M059J (cell line): ENCODE measurements around the gene SAP25. TPM values are rescaled to one million over a fixed set of nuclear protein-coding genes. Genes with fewer than 3 reads are reported as not detected.
"Not testable (repeated sequence)": the region's sequence is repeated elsewhere in the genome, so short reads cannot be mapped to it uniquely, and the experiment has no call there.

ENCODE experiments used
- DNase-seq: peaks from one replicate; pipeline ENCODE4 v3.0.0-alpha.2; 2012; ENCODE audit warnings: low read depth
- total RNA-seq: library from RNA; depleted of rRNA; stranded (reverse); fragments of >200 nt; shearing (Covaris generic); gene quantifications from 2 replicates; pipeline ENCODE4 v1.2.3, GENCODE V29; 2014

SAP25 gene
- total RNA-seq, 1 experiment from 2014 or later = not detected

DNA sequence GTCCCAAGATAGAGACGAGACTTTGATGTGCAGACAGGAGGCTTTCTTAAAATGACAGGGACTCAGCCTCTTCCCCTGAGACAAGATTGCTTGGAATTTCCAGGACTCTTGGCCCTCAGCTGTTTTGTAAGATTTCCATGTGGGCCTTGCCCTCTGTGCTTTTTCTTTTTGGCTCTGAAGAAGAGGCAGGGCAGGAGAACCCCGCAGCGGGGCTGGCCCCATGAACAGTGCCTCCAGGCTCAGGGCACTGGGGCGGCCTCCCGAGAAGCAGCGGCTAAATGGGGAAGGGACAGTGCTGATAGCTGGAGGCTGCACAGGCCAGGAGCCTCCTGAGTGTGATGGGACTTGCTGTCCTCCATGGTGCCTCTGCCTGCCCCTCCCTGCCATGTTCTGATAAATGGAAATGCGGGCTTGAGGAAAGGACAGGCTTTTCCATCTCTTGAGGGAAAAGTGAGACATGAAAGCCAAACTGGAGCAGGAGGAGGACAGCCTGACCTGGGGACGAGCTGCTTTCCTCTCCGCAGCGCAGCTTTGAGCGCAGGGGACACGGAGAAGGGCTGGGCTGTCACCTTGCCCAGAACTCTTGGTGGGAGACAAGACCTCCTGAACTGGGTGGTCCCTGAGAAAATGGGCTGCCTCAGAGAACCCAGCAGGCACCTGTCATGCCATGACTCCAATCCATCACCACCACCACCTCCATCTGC is 12.1 kb downstream of the SAP25 start:
- DNase-seq = no peak

DNA sequence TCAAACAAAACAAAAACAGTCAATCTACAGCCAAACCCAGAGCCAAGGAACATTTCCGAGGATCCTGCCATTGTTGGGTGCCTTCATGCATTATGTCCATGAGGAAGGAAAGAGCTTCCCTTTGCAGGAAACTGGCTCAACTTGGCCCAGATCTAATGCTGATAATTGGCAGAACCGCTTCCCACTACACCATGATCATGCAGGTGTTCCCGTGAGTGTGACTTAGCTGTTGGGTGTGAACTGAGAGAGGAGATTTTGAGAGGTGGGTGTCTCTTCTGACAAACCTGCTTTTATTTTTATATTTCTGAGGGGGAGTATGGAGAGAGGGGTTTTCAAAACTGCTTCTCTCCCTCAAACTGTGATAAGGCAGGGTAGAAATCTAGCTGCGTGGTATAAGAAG is 14.6 kb downstream of the SAP25 start:
- no peak for DNase-seq

DNA sequence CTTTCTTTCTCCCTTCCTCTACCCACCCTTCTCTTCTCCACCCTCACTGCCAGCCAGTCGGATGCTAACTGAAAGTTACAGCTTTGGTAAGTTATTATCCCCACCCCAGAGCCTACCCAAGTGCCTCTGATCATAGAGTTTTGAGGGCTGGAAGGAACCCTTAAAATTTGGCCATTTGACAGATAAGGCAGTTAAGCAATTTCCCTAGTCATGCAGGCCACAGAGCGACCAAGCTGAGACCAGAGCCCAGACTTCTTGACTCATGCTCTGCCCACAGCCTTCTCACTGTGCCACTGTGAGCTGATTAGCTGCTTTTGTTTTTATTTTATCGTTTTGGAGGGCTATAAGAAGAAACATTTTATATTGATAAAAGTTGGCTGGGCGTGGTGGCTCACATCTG is 17.2 kb downstream of the SAP25 start:
- DNase-seq = peak; percentile 63

DNA sequence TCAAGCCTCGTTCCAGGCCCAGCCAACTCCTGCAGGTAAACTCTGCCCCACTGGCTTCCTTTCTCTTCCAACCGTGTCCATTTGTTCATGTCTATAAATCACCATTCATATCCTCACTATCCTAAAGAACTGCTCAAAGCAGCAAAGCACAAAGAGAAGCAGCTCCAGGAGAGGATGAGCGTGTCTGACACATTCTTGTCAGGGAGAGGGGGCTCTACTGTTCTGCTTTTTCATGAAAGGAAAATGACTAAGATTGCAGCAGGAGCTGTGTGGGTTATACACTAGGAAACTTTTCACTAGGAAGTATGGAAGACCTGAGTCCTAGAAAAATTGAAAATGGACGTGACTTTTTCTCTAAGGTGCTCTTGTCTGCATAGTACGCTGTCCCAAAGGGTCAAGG is 18.0 kb downstream of the SAP25 start:
- DNase-seq = no peak

GRCh38 chr7:100553032-100553431 is 20.7 kb downstream of the SAP25 start:
- DNase-seq = no peak

- no peak for DNase-seq
Measured at GRCh38 chr7:100552532-100552931, 21.2 kb downstream of the SAP25 start.

DNA sequence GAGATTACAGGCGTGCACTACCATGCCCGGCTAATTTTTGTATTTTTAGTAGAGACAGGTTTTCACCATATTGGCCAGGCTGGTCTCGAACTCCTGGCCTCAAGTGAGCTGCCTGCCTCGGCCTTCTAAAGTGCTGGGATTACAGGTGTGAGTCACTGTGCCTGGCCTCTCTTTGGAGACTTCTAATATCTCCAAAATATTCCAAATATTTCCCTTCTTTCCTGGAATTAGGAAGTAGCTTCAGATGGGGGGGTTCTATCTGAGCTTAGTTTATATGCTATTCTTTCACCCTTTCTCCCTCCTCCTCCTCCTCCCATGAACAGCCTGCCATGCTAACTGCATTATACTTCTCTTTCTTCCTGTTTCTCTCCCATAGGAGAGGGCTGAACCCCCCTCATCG is 25.3 kb downstream of the SAP25 start:
- DNase-seq = not testable (repeated sequence)

- peak; percentile 70 for DNase-seq
Measured at GRCh38 chr7:100547872-100548271, 25.8 kb downstream of the SAP25 start.

DNA sequence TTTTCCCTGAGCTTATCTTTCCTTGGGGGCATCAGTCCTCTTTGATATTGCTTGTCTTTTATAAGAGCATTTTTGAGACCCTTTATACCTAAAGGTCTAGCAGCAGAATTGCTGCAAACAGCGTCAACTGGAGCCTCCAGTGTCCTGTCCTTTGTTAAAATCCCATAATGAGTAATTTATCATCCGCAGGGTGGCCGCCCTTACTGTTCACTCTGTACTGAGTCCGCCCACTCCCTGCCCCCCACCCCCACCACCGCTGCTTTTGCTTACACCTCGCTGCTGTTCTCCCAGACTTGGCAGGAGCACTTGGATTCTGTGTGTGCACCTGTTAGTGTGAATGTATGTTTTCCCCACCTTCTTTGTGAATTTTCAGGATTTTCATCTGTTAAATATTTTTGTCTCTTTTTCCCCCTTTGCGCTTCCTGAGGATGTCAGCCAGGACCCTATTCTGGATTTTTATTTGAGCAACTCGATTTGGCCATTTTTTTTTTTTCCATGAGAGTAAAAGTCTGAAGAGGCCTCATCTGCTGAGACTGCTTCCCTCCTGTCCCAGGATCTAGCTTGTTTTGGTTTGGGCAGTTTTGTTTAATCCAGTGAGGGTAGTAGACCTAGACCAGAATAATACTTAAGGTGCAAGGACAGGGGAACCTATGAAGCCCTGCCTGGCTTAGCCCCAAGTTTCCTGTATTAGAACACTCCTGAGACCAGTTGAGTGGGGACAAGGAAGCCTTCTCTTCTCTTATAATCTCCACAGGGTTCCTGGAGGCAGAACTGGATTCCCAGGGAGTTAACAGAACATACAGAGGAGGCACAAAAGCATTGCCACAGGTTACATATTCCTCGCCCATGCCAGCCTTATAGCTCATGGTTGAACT is 26.5 kb downstream of the SAP25 start:
- no peak for DNase-seq

- no peak for DNase-seq
Measured at GRCh38 chr7:100546129-100546925, 27.4 kb downstream of the SAP25 start.

GRCh38 chr7:100545360-100546128 is 28.2 kb downstream of the SAP25 start:
- DNase-seq = peak; percentile 97

DNA sequence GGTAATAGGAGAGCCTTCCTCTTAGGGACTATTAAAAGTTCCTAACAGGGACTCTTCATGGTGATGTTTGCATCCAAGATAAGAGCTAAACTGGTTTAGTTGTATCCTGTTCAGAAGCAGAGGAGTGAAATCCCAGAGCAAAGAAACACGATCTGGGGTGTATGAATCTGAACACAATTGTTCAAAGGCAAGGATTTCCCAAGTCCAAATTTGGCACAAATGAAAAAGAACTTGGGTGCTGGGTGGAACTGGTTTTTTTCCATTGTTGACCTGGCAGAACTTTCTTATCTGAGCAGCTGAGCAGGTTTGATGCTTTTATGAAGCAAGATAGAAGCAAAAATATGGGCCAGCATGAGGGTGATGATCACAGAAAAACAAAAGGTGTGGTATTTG is 28.7 kb downstream of the SAP25 start:
- peak; percentile 51 for DNase-seq

DNA sequence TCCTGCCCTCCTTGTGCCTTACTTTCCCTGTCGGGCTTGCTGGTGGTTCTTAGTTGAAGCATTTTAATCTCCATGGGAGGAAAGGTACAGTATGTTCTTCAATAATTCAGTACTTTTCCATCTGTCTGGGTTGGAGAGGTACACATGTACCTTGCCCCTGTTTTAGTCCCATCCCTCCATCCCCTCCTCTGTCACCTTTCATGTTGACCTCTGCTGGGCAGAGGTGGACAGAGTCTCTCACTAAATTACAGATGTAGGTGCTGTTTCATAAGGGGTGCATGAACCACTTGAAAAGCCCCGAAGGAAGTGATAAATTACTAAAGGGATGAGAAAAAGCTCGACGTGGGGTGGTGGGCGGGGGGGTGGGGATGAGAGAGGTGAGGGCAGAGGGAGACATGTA is 29.3 kb downstream of the SAP25 start:
- DNase-seq = no peak

- no peak for DNase-seq
Measured at GRCh38 chr7:100543586-100543985, 30.1 kb downstream of the SAP25 start.

DNA sequence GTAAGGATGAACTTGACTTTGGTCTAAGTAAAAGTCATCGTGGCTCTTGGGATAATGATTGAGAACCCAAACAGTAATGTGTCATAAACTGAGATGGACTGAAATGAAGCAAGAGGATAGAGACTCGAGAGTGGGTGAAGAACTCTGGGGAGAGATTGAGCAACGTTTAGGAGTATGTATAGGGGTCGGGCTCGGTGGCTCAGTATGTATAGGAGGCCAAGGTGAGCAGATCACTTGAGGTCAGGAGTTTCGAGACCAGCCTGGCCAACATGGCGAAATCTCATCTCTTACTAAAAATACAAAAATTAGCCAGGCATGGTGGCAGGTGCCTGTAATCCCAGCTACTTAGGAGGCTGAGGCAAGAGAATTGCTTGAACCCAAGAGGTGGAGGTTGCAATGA is 32.4 kb downstream of the SAP25 start:
- DNase-seq = not testable (repeated sequence)

DNA sequence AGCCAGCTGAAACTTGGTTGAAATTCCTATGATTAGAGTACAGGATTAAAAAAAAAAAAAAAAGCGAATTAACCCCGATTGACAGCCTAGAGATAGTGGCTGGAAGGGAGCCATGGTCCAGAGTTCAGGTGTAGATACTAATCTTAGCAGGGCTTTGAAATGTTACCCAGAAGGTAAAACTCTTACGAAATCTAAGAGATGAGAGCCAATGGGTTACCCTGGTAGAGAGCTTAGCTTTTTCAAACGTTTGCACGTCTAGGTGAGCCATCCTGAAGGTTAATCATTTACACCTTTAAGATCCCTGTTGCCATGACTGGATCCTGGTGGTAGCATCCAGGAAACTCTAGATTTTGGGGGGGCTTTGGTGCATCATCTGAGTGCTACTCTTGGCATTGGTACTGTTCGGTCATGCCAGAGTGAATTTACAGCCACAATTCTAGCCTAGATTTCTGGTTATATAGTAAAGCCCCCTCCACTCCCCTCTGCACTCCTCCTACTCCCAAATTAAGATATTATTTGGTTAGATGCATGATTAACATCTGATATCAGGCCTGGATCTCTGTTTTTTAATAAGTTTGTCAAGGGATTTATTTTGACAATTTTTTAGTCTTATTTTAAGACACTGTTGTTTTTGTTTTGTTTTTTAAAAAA is 33.5 kb downstream of the SAP25 start:
- no peak for DNase-seq

DNA sequence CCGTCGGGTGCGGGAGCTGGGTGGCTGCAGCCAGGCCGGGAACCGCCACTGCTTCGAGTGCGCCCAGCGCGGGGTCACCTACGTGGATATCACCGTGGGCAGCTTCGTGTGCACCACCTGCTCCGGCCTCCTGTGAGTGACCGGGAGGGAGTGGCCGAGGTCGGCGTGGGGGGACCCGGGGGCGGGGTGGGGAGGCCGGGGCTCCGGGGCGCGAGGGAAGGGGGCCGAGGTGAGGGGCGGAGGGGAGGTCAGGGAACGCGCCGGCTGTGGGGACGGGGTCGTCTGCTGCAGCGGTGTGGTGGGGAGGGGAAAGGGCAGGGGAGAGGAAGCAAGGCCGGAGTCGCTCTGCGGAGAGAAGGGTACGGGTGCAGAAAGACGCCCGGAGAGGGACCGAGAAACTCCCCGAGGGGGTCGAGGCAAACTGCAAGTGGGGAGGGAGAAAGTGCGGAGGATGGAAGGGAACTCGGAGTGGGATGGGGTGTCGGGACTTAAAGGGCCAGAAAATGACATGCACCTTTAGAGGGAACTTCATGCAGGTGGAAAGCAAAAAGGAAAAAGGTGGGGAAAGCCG is 34.2 kb downstream of the SAP25 start:
- DNase-seq = no peak

GRCh38 chr7:100538654-100539435 is 34.9 kb downstream of the SAP25 start, which contains the start of gene AGFG2:
Gene AGFG2, plus strand, starts transcription at chr7:100539203. Its CDS starts 144 bp downstream, at chr7:100539347.
- peak; percentile 100 for DNase-seq

DNA sequence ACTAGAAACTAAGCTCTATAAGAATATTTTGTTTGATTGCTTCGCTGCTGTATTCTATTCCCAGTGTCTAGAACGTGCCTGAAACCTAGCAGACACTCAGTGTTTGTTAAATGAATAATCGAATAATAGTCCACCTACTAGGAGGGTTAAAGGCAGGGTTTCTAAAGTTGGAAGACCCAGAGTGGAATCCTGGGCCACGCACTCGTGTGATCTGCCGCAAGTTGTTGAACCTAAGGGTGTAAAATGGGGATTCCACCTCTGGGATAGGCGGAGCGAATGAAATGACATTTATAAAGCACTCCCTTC is 35.4 kb downstream of the SAP25 start:
- DNase-seq = no peak

- not testable (repeated sequence) for DNase-seq
Measured at GRCh38 chr7:100536695-100537094, 37.0 kb downstream of the SAP25 start.
